GM12878 (cell line): ENCODE measurements around the gene CFAP299. TPM values are rescaled to one million over a fixed set of nuclear protein-coding genes. Genes with fewer than 3 reads are reported as not detected.

Source experiments
- ATF7 ChIP-seq: fragments of 450-650 bp; IDR thresholded peaks from 2 replicates; pipeline ENCODE4 v1.6.1; 2016; ENCODE audit warnings: low read depth, mild to moderate bottlenecking
- CBX5 ChIP-seq: sonication (generic); IDR thresholded peaks from 2 replicates; pipeline ENCODE4 v1.6.1; 2016; ENCODE audit warnings: low read depth, moderate library complexity, mild to moderate bottlenecking, inconsistent platforms
- CHD1 ChIP-seq: IDR thresholded peaks from 2 replicates; pipeline ENCODE4 v1.6.1; 2012; ENCODE audit warnings: low read depth, low read length, improper control_type of control experiment
- CHD2 ChIP-seq: IDR thresholded peaks from 2 replicates; pipeline ENCODE4 v1.6.1; 2011; ENCODE audit warnings: low read depth, low read length, improper control_type of control experiment, borderline replicate concordance
- HDGF ChIP-seq: fragments of 450-650 bp; IDR thresholded peaks from 2 replicates; pipeline ENCODE4 v1.6.1; 2016; ENCODE audit warnings: antibody characterized with exemption
- KAT2A ChIP-seq: conservative IDR thresholded peaks from 2 replicates; pipeline ENCODE4 v1.6.1; 2011; ENCODE audit warnings: low read depth, low read length; ENCODE audit not compliant: control insufficient read depth
- KDM1A ChIP-seq: fragments of 200-600 bp; sonication (generic); IDR thresholded peaks from 2 replicates; pipeline ENCODE4 v1.6.1; 2016; ENCODE audit warnings: borderline replicate concordance
- LARP7 ChIP-seq: fragments of 450-650 bp; IDR thresholded peaks from 2 replicates; pipeline ENCODE4 v1.6.1; 2017; ENCODE audit warnings: mild to moderate bottlenecking
- MYB ChIP-seq: fragments of 150-350 bp; IDR thresholded peaks from 2 replicates; pipeline ENCODE4 v1.6.1; 2014; ENCODE audit warnings: mild to moderate bottlenecking, low read depth, low read length, borderline replicate concordance
- NBN ChIP-seq: fragments of 450-650 bp; IDR thresholded peaks from 2 replicates; pipeline ENCODE4 v1.6.1; 2016
- NFYB ChIP-seq: IDR thresholded peaks from 2 replicates; pipeline ENCODE4 v1.6.1; 2011; ENCODE audit warnings: low read depth, mild to moderate bottlenecking, low read length, improper control_type of control experiment, moderate library complexity; ENCODE audit not compliant: insufficient read depth
- NR2C2 ChIP-seq: IDR thresholded peaks from 2 replicates; pipeline ENCODE4 v1.6.1; 2011; ENCODE audit warnings: borderline replicate concordance, low read depth; ENCODE audit not compliant: control insufficient read depth, insufficient read length
- SPI1 ChIP-seq: IDR thresholded peaks from 2 replicates; pipeline ENCODE4 v1.6.1; 2011; ENCODE audit warnings: low read depth, mild to moderate bottlenecking, low read length, moderate library complexity, borderline replicate concordance; ENCODE audit not compliant: insufficient read depth
- STAT1 ChIP-seq: fragments of 450-650 bp; conservative IDR thresholded peaks from 2 replicates; pipeline ENCODE4 v1.6.1; 2014; ENCODE audit warnings: antibody characterized with exemption, mild to moderate bottlenecking
- TCF12 ChIP-seq: IDR thresholded peaks from 2 replicates; pipeline ENCODE4 v1.6.1; 2011; ENCODE audit warnings: low read depth, mild to moderate bottlenecking, low read length
- YBX1 ChIP-seq: fragments of 450-650 bp; IDR thresholded peaks from 2 replicates; pipeline ENCODE4 v1.6.1; 2016; ENCODE audit warnings: antibody characterized with exemption
- ZNF274 ChIP-seq: IDR thresholded peaks from one replicate; pipeline ENCODE4 v1.8.0; 2011; ENCODE audit not compliant: insufficient read length, insufficient read depth
- polyA plus RNA-seq, 11 experiments: library from polyadenylated mRNA; depleted of rRNA in 4 of 11; unstranded in 6 of 11; stranded (reverse) in 5 of 11; fragments of >200 nt; fragmentation: Nextera tagmentation in 4 of 11; fragmentation: Illumina TruSeq in 1 of 11; extraction: Ambion mirVana in 4 of 11; extraction: Trizol in 1 of 11; gene quantifications; 1 replicate in 1 of 11; 2 replicates in 10 of 11; pipeline versions ENCODE4 v1.2.1 to v1.2.3, GENCODE V29; 2011 to 2016; ENCODE audit warnings: inconsistent platforms in 2 of 11, missing spikeins in 2 of 11, low read depth in 1 of 11
- total RNA-seq, 4 experiments: library from RNA; depleted of rRNA in 3 of 4; stranded (reverse); fragments of >200 nt in 3 of 4; fragmentation: Illumina TruSeq in 1 of 4; extraction: Trizol in 1 of 4; gene quantifications; 2 replicates each; pipeline versions ENCODE4 v1.2.1 to v1.2.3, GENCODE V29; 2013 to 2021
- TF ChIP-seq, protein P1 (sequence below): fragments of 450-650 bp; formaldehyde crosslinking; IDR thresholded peaks from 2 replicates; pipeline ENCODE4 v1.5.0; 2022; ENCODE audit warnings: mild to moderate bottlenecking, missing genetic modification characterization
- TF ChIP-seq, protein P2 (sequence below): fragments of 450-650 bp; formaldehyde crosslinking; IDR thresholded peaks from 2 replicates; pipeline ENCODE4 v1.4.0; 2022; ENCODE audit warnings: mild to moderate bottlenecking, moderate library complexity
- TF ChIP-seq, protein P3 (sequence below): IDR thresholded peaks from 2 replicates; pipeline ENCODE4 v1.6.1; 2012; ENCODE audit warnings: improper control_type of control experiment, low read depth, low read length; ENCODE audit not compliant: insufficient replicate concordance

Gene CFAP299
- total and polyA plus RNA-seq, 10 of the 15 experiments (the other 5 are each of a cell fraction or from before 2014, with no cell fraction given) = 0.06 to 0.34 TPM; not detected in 8

DNA sequence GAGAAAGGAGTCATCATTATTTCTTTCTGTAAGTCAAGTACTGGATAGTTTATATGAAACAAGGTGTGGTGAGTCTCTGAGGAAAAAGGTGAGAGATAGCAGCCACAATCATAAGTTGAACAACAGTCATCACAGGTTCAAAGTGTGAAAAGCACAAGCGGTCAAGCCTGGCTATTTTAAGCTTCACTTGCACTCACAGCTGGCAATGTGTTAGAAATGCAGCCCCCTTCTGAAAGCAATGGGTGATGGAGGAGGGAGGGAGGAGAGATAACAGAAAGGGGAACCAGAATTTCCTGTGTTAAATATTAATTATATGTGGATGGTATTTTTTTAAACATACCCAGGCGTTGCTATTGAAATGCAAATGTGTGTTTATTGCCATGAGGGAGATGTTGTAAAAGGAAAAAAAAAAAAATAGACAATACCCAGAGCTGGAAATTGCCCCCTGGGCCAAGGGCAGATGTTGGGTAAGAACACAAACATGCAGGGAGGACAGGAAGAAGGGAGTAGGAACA, 668.1 kb downstream of the CFAP299 start (continued):
- TF ChIP-seq, protein P1, sequence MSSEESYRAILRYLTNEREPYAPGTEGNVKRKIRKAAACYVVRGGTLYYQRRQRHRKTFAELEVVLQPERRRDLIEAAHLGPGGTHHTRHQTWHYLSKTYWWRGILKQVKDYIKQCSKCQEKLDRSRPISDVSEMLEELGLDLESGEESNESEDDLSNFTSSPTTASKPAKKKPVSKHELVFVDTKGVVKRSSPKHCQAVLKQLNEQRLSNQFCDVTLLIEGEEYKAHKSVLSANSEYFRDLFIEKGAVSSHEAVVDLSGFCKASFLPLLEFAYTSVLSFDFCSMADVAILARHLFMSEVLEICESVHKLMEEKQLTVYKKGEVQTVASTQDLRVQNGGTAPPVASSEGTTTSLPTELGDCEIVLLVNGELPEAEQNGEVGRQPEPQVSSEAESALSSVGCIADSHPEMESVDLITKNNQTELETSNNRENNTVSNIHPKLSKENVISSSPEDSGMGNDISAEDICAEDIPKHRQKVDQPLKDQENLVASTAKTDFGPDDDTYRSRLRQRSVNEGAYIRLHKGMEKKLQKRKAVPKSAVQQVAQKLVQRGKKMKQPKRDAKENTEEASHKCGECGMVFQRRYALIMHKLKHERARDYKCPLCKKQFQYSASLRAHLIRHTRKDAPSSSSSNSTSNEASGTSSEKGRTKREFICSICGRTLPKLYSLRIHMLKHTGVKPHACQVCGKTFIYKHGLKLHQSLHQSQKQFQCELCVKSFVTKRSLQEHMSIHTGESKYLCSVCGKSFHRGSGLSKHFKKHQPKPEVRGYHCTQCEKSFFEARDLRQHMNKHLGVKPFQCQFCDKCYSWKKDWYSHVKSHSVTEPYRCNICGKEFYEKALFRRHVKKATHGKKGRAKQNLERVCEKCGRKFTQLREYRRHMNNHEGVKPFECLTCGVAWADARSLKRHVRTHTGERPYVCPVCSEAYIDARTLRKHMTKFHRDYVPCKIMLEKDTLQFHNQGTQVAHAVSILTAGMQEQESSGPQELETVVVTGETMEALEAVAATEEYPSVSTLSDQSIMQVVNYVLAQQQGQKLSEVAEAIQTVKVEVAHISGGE (CRISPR knock-in tag) = no peak
- TF ChIP-seq KAT2A = no peak
- TF ChIP-seq LARP7 = no peak
- TF ChIP-seq CBX5 = no peak
- TF ChIP-seq MYB = peak; percentile 87; the same call in 1 of the 2 replicates
- no peak for TF ChIP-seq NR2C2
- TF ChIP-seq, protein P2, sequence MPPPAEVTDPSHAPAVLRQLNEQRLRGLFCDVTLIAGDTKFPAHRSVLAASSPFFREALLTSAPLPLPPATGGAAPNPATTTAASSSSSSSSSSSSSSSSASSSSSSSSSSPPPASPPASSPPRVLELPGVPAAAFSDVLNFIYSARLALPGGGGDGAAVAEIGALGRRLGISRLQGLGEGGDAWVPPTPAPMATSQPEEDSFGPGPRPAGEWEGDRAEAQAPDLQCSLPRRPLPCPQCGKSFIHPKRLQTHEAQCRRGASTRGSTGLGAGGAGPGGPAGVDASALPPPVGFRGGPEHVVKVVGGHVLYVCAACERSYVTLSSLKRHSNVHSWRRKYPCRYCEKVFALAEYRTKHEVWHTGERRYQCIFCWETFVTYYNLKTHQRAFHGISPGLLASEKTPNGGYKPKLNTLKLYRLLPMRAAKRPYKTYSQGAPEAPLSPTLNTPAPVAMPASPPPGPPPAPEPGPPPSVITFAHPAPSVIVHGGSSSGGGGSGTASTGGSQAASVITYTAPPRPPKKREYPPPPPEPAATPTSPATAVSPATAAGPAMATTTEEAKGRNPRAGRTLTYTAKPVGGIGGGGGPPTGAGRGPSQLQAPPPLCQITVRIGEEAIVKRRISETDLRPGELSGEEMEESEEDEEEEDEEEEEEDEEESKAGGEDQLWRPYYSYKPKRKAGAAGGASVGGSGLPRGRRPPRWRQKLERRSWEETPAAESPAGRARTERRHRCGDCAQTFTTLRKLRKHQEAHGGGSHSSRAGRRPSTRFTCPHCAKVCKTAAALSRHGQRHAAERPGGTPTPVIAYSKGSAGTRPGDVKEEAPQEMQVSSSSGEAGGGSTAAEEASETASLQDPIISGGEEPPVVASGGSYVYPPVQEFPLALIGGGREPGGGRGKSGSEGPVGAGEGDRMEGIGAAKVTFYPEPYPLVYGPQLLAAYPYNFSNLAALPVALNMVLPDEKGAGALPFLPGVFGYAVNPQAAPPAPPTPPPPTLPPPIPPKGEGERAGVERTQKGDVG = no peak
- no peak for TF ChIP-seq STAT1
- peak; percentile 85 for TF ChIP-seq CHD2
- TF ChIP-seq SPI1 = peak; percentile 35; the same call in 1 of the 2 replicates
- no peak for TF ChIP-seq CHD1
- TF ChIP-seq NFYB = no peak
- TF ChIP-seq KDM1A = no peak
- 0 out of 2 replicates have a peak, but pooled peaks have one; percentile 31 for TF ChIP-seq HDGF
- peak; percentile 91 for TF ChIP-seq NBN
- no peak for TF ChIP-seq ZNF274
- TF ChIP-seq ATF7 = peak; percentile 88
- TF ChIP-seq YBX1 = no peak
- TF ChIP-seq, protein P3, sequence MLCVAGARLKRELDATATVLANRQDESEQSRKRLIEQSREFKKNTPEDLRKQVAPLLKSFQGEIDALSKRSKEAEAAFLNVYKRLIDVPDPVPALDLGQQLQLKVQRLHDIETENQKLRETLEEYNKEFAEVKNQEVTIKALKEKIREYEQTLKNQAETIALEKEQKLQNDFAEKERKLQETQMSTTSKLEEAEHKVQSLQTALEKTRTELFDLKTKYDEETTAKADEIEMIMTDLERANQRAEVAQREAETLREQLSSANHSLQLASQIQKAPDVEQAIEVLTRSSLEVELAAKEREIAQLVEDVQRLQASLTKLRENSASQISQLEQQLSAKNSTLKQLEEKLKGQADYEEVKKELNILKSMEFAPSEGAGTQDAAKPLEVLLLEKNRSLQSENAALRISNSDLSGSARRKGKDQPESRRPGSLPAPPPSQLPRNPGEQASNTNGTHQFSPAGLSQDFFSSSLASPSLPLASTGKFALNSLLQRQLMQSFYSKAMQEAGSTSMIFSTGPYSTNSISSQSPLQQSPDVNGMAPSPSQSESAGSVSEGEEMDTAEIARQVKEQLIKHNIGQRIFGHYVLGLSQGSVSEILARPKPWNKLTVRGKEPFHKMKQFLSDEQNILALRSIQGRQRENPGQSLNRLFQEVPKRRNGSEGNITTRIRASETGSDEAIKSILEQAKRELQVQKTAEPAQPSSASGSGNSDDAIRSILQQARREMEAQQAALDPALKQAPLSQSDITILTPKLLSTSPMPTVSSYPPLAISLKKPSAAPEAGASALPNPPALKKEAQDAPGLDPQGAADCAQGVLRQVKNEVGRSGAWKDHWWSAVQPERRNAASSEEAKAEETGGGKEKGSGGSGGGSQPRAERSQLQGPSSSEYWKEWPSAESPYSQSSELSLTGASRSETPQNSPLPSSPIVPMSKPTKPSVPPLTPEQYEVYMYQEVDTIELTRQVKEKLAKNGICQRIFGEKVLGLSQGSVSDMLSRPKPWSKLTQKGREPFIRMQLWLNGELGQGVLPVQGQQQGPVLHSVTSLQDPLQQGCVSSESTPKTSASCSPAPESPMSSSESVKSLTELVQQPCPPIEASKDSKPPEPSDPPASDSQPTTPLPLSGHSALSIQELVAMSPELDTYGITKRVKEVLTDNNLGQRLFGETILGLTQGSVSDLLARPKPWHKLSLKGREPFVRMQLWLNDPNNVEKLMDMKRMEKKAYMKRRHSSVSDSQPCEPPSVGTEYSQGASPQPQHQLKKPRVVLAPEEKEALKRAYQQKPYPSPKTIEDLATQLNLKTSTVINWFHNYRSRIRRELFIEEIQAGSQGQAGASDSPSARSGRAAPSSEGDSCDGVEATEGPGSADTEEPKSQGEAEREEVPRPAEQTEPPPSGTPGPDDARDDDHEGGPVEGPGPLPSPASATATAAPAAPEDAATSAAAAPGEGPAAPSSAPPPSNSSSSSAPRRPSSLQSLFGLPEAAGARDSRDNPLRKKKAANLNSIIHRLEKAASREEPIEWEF = no peak
- TF ChIP-seq TCF12 = peak; percentile 75; the same call in 1 of the 2 replicates
